Natural killer cell (primary cell): ENCODE data around the gene NDUFC1. TPM values are rescaled to one million over a fixed set of nuclear protein-coding genes. Genes with fewer than 3 reads are reported as not detected.

Source experiments
- ATAC-seq, 3 donors: fragments of 150-1000 bp in 2 of 3; fragments of 200-7000 bp in 1 of 3; cut with Tn5 transposase; 1 replicate in 1 of 3; 2 replicates in 2 of 3; pipeline ENCODE4 v1.10.0; 2021; ENCODE audit warnings: mild to moderate bottlenecking in 2 of 3, moderate library complexity in 2 of 3
- DNase-seq, 2 donors: peaks; one replicate each; pipeline versions ENCODE4 v3.0.0 to v3.0.0-alpha.2; 2013 to 2021; ENCODE audit warnings: mixed read lengths in 1 of 2
- H3K27ac ChIP-seq: one replicate; pipeline ENCODE4 v1.5.1; 2013; ENCODE audit warnings: mild to moderate bottlenecking, low read length
- H3K27me3 ChIP-seq: one replicate; pipeline ENCODE4 v1.6.1; 2013; ENCODE audit warnings: low read length; ENCODE audit not compliant: control insufficient read depth, insufficient read depth
- H3K36me3 ChIP-seq: one replicate; pipeline ENCODE4 v1.6.1; 2013; ENCODE audit warnings: low read length; ENCODE audit not compliant: control insufficient read depth, insufficient read depth
- H3K4me1 ChIP-seq: one replicate; pipeline ENCODE4 v1.6.1; 2013; ENCODE audit warnings: low read length; ENCODE audit not compliant: control insufficient read depth, insufficient read depth
- H3K4me3 ChIP-seq: one replicate; pipeline ENCODE4 v1.5.1; 2013; ENCODE audit warnings: low read length
- H3K9me3 ChIP-seq: one replicate; pipeline ENCODE4 v1.6.1; 2013; ENCODE audit warnings: low read length; ENCODE audit not compliant: control insufficient read depth, insufficient read depth
- H3K27ac Mint-ChIP-seq, 2 donors: one replicate each; pipeline ENCODE4 v1.8.0; 2022; ENCODE audit warnings: mild to moderate bottlenecking in 2 of 2, mixed read lengths in 2 of 2, moderate library complexity in 1 of 2
- H3K27me3 Mint-ChIP-seq, 2 donors: one replicate each; pipeline ENCODE4 v1.8.0; 2022; ENCODE audit warnings: low read depth in 2 of 2, mixed read lengths in 2 of 2
- H3K36me3 Mint-ChIP-seq: one replicate; pipeline ENCODE4 v1.8.0; 2022; ENCODE audit warnings: mixed read lengths
- H3K4me1 Mint-ChIP-seq, 2 donors: one replicate each; pipeline ENCODE4 v1.8.0; 2022; ENCODE audit warnings: mixed read lengths in 2 of 2
- H3K4me3 Mint-ChIP-seq: one replicate; pipeline ENCODE4 v1.8.0; 2022; ENCODE audit warnings: mild to moderate bottlenecking, moderate library complexity, mixed read lengths
- H3K9me3 Mint-ChIP-seq, 2 donors: one replicate each; pipeline ENCODE4 v1.8.0; 2022; ENCODE audit warnings: mixed read lengths in 2 of 2
- CTCF ChIP-seq: fragments of 200-600 bp; IDR thresholded peaks from one replicate; pipeline ENCODE4 v1.8.0; 2022; ENCODE audit warnings: antibody characterized with exemption
- WGBS: methylation state at CpG from one replicate; pipeline ENCODE4 v1.1.7; 2013; ENCODE audit warnings: missing lambda C conversion rate; ENCODE audit not compliant: insufficient coverage; 5-methylcytosine and 5-hydroxymethylcytosine counted together
- intact Hi-C: fragments of 100-400 bp; cut with micrococcal nuclease; formaldehyde crosslinking; loops from one replicate; pipeline ENCODE4 v1.14.2; 2022
- total RNA-seq, 4 donors: library from RNA; stranded (reverse); fragments of 120-200 nt in 1 of 4; gene quantifications; one replicate each; pipeline versions ENCODE4 v1.2.3 to v1.2.4, GENCODE V29; 2013 to 2022

Gene NDUFC1
- total RNA-seq: 10 to 100 TPM; 14.0 to 15.8 (median 14.3) TPM
- 30.4 TPM for total RNA-seq (2013)

- DNase-seq (peak; percentile 31 to 80), ATAC-seq (peak; percentile 30 to 53 (median 45))
- Histone ChIP-seq H3K4me1 (peaks cover 17% of the 10 kb centered on the region), H3K27ac (peak within 1 kb of the TSS; percentile 94), H3K4me3 (peak within 1 kb of the TSS; percentile 90), H3K9me3 (no peaks in the 10 kb centered on the region), H3K27me3 (no peaks in the 10 kb centered on the region), H3K36me3 (peaks cover 13% of the 10 kb centered on the region)
- no peaks in the 10 kb centered on the region for H3K36me3 Mint-ChIP-seq
- no peaks in the 10 kb centered on the region for H3K27me3 Mint-ChIP-seq
- under 1% methylated on average over 38 of the region's 46 CpGs for WGBS
- intact Hi-C loops: loop anchor here (2.0 to 5.0 kb wide), 5 partner anchors 35 to 1070 kb away; partner anchors contain the start of genes ELF2 and SCOC
- H3K9me3 Mint-ChIP-seq: no peaks in the 10 kb centered on the region
- H3K27ac Mint-ChIP-seq: peak within 1 kb of the TSS; percentile 95 to 98
- H3K4me1 Mint-ChIP-seq: peaks cover 44 to 49% of the 10 kb centered on the region in 2 donors
- H3K4me3 Mint-ChIP-seq: peak within 1 kb of the TSS; percentile 97
- peak; percentile 25 for TF ChIP-seq CTCF
These were observed at the start of gene NDUFC1 for GRCh38 chr4:139301821-139302611. Gene NDUFC1, minus strand, starts transcription at chr4:139302477. Its CDS starts 6,679 bp downstream, at chr4:139295798.

GRCh38 chr4:139337612-139338011, 35.3 kb upstream of the NDUFC1 start:
- Histone ChIP-seq H3K4me3 (no peak overlapping the region), H3K27me3 (no peaks in the 10 kb centered on the region), H3K9me3 (no peaks in the 10 kb centered on the region), H3K36me3 (peaks cover 12% of the 10 kb centered on the region), H3K27ac (no peak overlapping the region), H3K4me1 (no peaks in the 10 kb centered on the region)
- Mint-ChIP-seq H3K27me3 (no peaks in the 10 kb centered on the region), H3K4me1 (peaks cover 9 to 15% of the 10 kb centered on the region in 2 donors), H3K36me3 (peaks cover 17% of the 10 kb centered on the region), H3K27ac (peak overlapping the region; percentile 3 to 7), H3K4me3 (no peak overlapping the region), H3K9me3 (no peaks in the 10 kb centered on the region)
- ATAC-seq (no peak), DNase-seq (no peak)
- no peak for TF ChIP-seq CTCF
- intact Hi-C loops: no loop called here

- H3K27me3 ChIP-seq: no peaks in the 10 kb centered on the region
These were observed 30.8 kb upstream of the NDUFC1 start for GRCh38 chr4:139333046-139333445.

More at GRCh38 chr4:139333046-139333445, 30.8 kb upstream of the NDUFC1 start:
- H3K36me3 Mint-ChIP-seq: peaks cover 8% of the 10 kb centered on the region
- Histone ChIP-seq H3K36me3 (peaks cover 11% of the 10 kb centered on the region), H3K9me3 (no peaks in the 10 kb centered on the region), H3K27ac (no peak overlapping the region), H3K4me3 (no peak overlapping the region), H3K4me1 (peaks cover 4% of the 10 kb centered on the region)
- no peak for ATAC-seq
- H3K27me3 Mint-ChIP-seq: no peaks in the 10 kb centered on the region
- H3K27ac Mint-ChIP-seq: no peak overlapping the region
- H3K9me3 Mint-ChIP-seq: no peaks in the 10 kb centered on the region
- no peak overlapping the region for H3K4me3 Mint-ChIP-seq
- no peak for DNase-seq
- intact Hi-C loops: no loop called here
- peaks cover 27 to 38% of the 10 kb centered on the region in 2 donors for H3K4me1 Mint-ChIP-seq
- 100% methylated on average over 1 of the region's 2 CpGs for WGBS
- TF ChIP-seq CTCF: no peak
